Neutrophil (primary cell): ENCODE data around the gene PSTK.

ENCODE experiments used
- H3K27ac ChIP-seq: fragments of 200-600 bp; sonication (generic); 2 replicates; pipeline ENCODE4 v1.5.1; 2016; ENCODE audit warnings: mild to moderate bottlenecking, moderate library complexity
- H3K27me3 ChIP-seq: fragments of 200-600 bp; sonication (generic); 2 replicates; pipeline ENCODE4 v1.6.0; 2016; ENCODE audit warnings: mild to moderate bottlenecking
- H3K36me3 ChIP-seq: fragments of 200-600 bp; sonication (generic); 2 replicates; pipeline ENCODE4 v1.5.1; 2017
- H3K4me1 ChIP-seq, 2 experiments: fragments of 200-600 bp in 1 of 2; sonication (generic) in 1 of 2; 1 replicate in 1 of 2; 2 replicates in 1 of 2; pipeline versions ENCODE4 v1.5.1 to v1.6.1; 2013 to 2016; ENCODE audit warnings: low read depth in 1 of 2, low read length in 1 of 2, mild to moderate bottlenecking in 1 of 2, moderate library complexity in 1 of 2; ENCODE audit not compliant: control insufficient read depth in 1 of 2, insufficient read depth in 1 of 2
- H3K4me3 ChIP-seq, 2 experiments: fragments of 200-600 bp in 1 of 2; sonication (generic) in 1 of 2; 1 replicate in 1 of 2; 2 replicates in 1 of 2; pipeline ENCODE4 v1.5.1; 2013 to 2016; ENCODE audit warnings: low read depth in 1 of 2, low read length in 1 of 2, mild to moderate bottlenecking in 1 of 2, moderate library complexity in 1 of 2
- H3K9me3 ChIP-seq: fragments of 200-600 bp; sonication (generic); 2 replicates; pipeline ENCODE4 v1.5.1; 2016
- CTCF ChIP-seq: fragments of 200-600 bp; sonication (generic); IDR thresholded peaks from 2 replicates; pipeline ENCODE4 v1.5.1; 2016; ENCODE audit warnings: antibody characterized with exemption

The PSTK gene

GRCh38 chr10:122999347-122999746 lies 19.1 kb downstream of the PSTK start:
- Histone ChIP-seq H3K4me3 (no peak overlapping the region), H3K27me3 (no peaks in the 10 kb centered on the region), H3K9me3 (no peaks in the 10 kb centered on the region), H3K4me1 (no peaks in the 10 kb centered on the region), H3K36me3 (peaks cover 40% of the 10 kb centered on the region), H3K27ac (no peak overlapping the region)
- no peak for TF ChIP-seq CTCF

DNA sequence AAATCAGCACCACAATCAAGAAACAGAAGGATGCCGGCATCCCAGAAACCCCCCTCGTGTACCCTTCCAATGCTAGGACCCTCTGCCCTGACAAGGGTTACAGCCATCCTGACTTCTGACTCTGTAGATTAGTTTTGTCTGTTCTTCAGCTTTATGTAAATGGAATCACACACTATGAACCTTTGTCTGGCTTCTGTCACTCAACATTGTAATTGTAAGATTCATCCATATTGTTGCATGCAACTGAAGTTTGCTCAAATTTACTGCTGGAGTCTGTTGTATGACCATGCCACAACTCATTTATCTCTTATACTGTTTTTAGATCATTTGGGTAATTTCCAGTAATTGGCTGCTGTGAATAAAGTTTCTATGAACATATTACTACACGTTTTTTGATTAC lies 20.0 kb downstream of the PSTK start:
- Histone ChIP-seq H3K4me3 (no peak overlapping the region), H3K9me3 (no peaks in the 10 kb centered on the region), H3K27ac (no peak overlapping the region), H3K4me1 (no peaks in the 10 kb centered on the region), H3K27me3 (no peaks in the 10 kb centered on the region), H3K36me3 (peaks cover 32% of the 10 kb centered on the region)
- TF ChIP-seq CTCF: no peak

DNA sequence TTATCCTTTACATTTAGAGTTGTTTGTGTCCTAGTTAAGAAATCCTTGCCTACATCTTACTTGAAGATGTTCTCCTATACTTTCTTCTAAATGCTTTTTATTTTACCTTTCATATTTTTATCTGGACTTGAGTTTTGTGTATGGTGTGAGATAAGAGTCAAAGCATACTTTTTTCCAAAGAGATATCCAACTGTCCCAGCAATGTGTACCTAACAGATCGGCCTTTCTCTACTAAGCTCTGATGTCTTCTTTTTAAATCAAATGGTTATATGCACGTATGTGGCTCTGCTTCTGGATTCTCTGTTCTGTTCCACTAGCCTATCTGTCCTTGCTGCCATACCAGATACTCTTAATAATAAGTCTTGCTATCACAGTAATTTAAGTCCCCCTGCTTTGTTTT lies 21.2 kb downstream of the PSTK start:
- no peak for TF ChIP-seq CTCF
- H3K27ac ChIP-seq: no peak overlapping the region
- peaks cover 29% of the 10 kb centered on the region for H3K36me3 ChIP-seq
- H3K4me3 ChIP-seq: no peak overlapping the region
- H3K27me3 ChIP-seq: no peaks in the 10 kb centered on the region
- H3K4me1 ChIP-seq: no peaks in the 10 kb centered on the region
- H3K9me3 ChIP-seq: no peaks in the 10 kb centered on the region

GRCh38 chr10:123004298-123004697 lies 24.1 kb downstream of the PSTK start:
- Histone ChIP-seq H3K27me3 (no peaks in the 10 kb centered on the region), H3K9me3 (no peaks in the 10 kb centered on the region), H3K27ac (no peak overlapping the region), H3K4me1 (peaks cover 16 to 18% of the 10 kb centered on the region in 2 experiments), H3K4me3 (no peak overlapping the region), H3K36me3 (peaks cover 8% of the 10 kb centered on the region)
- TF ChIP-seq CTCF: no peak

DNA sequence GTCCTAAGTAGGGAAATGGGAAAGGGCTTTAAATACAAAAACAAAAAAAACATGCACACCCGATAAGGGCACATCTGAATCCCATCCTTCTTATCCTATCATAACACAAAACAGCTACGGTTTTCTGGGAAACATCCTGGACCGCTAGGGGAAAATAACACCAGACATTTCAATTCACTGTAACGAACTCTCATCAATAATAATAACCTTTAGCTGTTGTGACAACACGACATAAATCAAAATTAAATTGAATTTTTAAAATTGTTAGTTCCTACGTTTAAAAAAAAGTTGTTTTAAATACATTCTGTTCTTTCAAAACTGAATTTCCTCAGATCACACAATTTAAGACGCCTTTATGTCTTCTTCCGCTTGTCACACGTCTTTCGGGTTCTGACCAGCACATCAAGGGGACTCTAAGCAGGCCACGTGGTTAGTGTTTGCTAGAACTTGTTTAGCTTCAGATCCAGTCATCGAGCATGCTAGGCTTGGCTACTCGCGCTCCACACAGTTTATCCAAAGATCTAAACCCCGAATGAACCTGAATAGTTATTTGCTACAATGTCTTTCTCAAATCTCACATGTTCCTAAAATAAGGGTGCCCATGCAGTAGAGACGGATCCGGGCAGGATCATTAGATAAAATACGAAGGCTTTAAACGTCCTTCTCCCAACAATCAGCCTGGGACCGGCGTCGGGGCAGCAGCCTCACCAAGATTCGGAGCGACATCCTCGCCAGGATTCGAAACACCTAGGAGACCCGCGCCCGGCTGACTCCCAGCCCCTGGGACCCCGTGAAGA lies 27.6 kb downstream of the PSTK start:
- Histone ChIP-seq H3K36me3 (peaks cover 8% of the 10 kb centered on the region), H3K9me3 (no peaks in the 10 kb centered on the region), H3K27ac (peak overlapping the region; percentile 95), H3K4me3 (peak overlapping the region; percentile 91 to 94), H3K4me1 (peaks cover 24% of the 10 kb centered on the region in 2 experiments), H3K27me3 (no peaks in the 10 kb centered on the region)
- no peak for TF ChIP-seq CTCF
